HG03558 (cell line): ENCODE measurements around the gene FGD6.
"Not testable (repeated sequence)": the region's sequence is repeated elsewhere in the genome, so short reads cannot be mapped to it uniquely, and the experiment has no call there.

Experiments used
- ATAC-seq: cut with Tn5 transposase; IDR thresholded peaks from one replicate; pipeline ENCODE4 v1.9.1; 2021; ENCODE audit warnings: moderate number of reproducible peaks; ENCODE audit not compliant: unreplicated experiment; ENCODE audit errors: extremely low read depth

FGD6 gene

GRCh38 chr12:95134085-95134484, 83.2 kb downstream of the FGD6 start:
- no peak for ATAC-seq

- no peak for ATAC-seq
Measured at GRCh38 chr12:95131589-95132340, 85.5 kb downstream of the FGD6 start.

- ATAC-seq: no peak
Measured at GRCh38 chr12:95130096-95130495, 87.2 kb downstream of the FGD6 start.

- no peak for ATAC-seq
Measured at GRCh38 chr12:95129115-95129514, 88.2 kb downstream of the FGD6 start.

GRCh38 chr12:95126736-95127135, 90.5 kb downstream of the FGD6 start:
- ATAC-seq: no peak

- ATAC-seq: no peak
Measured at GRCh38 chr12:95126076-95126475, 91.2 kb downstream of the FGD6 start.

- ATAC-seq: no peak
Measured at GRCh38 chr12:95124106-95124505, 93.2 kb downstream of the FGD6 start.

- ATAC-seq: no peak
Measured at GRCh38 chr12:95118788-95119179, 98.5 kb downstream of the FGD6 start.

GRCh38 chr12:95118138-95118787, 99.0 kb downstream of the FGD6 start:
- ATAC-seq: no peak

- ATAC-seq: no peak
Measured at GRCh38 chr12:95117178-95117599, 100.1 kb downstream of the FGD6 start.

- ATAC-seq: no peak
Measured at GRCh38 chr12:95116773-95117172, 100.5 kb downstream of the FGD6 start.

- ATAC-seq: no peak
Measured at GRCh38 chr12:95116341-95116740, 100.9 kb downstream of the FGD6 start.

GRCh38 chr12:95115641-95116040, 101.6 kb downstream of the FGD6 start:
- ATAC-seq: no peak

- ATAC-seq: no peak
Measured at GRCh38 chr12:95114766-95115405, 102.4 kb downstream of the FGD6 start.

- ATAC-seq: no peak
Measured at GRCh38 chr12:95107362-95107761, 109.9 kb downstream of the FGD6 start.

GRCh38 chr12:95105540-95105939, 111.7 kb downstream of the FGD6 start:
- ATAC-seq: no peak

GRCh38 chr12:95104919-95105452, 112.3 kb downstream of the FGD6 start:
- no peak for ATAC-seq

GRCh38 chr12:95102916-95103671, 114.2 kb downstream of the FGD6 start:
- peak; percentile 95 for ATAC-seq

- ATAC-seq: not testable (repeated sequence)
Measured at GRCh38 chr12:95101957-95102356, 115.3 kb downstream of the FGD6 start.
